ENCODE results near the gene NRXN3.

The NRXN3 gene

GRCh38 chr14:79658221-79658620 is 1488.0 kb downstream of the NRXN3 start:
- no peaks in the 10 kb centered on the region for H3K4me1 ChIP-seq (ENCODE audit: control insufficient read depth, insufficient read depth, low read length, poor library complexity, severe bottlenecking)
- no peaks in the 10 kb centered on the region for H3K9me3 ChIP-seq (ENCODE audit: control insufficient read depth, low read length)
- no peaks in the 10 kb centered on the region for H3K27me3 ChIP-seq (replicated peaks; ENCODE audit: control insufficient read depth, insufficient read depth, low read length, poor library complexity, severe bottlenecking)
- DNase-seq = no peak
- H3K4me3 ChIP-seq (ENCODE audit: insufficient read depth, low read depth, low read length, poor library complexity, severe bottlenecking) = no peak overlapping the region
- no peaks in the 10 kb centered on the region for H3K36me3 ChIP-seq (ENCODE audit: control insufficient read depth, insufficient read depth, low read length)
- no peak overlapping the region for H3K27ac ChIP-seq (ENCODE audit: insufficient read depth, low read length, poor library complexity, severe bottlenecking)

- H3K4me1 ChIP-seq (ENCODE audit: control insufficient read depth, insufficient read depth, low read length, poor library complexity, severe bottlenecking) = no peaks in the 10 kb centered on the region
- H3K9me3 ChIP-seq (ENCODE audit: control insufficient read depth, low read length) = no peaks in the 10 kb centered on the region
- no peaks in the 10 kb centered on the region for H3K27me3 ChIP-seq (replicated peaks; ENCODE audit: control insufficient read depth, insufficient read depth, low read length, poor library complexity, severe bottlenecking)
- no peak overlapping the region for H3K27ac ChIP-seq (ENCODE audit: insufficient read depth, low read length, poor library complexity, severe bottlenecking)
- H3K36me3 ChIP-seq (ENCODE audit: control insufficient read depth, insufficient read depth, low read length) = no peaks in the 10 kb centered on the region
- no peak for DNase-seq
- H3K4me3 ChIP-seq (ENCODE audit: insufficient read depth, low read depth, low read length, poor library complexity, severe bottlenecking) = no peak overlapping the region
These were observed 1488.6 kb downstream of the NRXN3 start for GRCh38 chr14:79658769-79659168.

- Histone ChIP-seq H3K9me3 (ENCODE audit: control insufficient read depth, low read length) (no peaks in the 10 kb centered on the region), H3K36me3 (ENCODE audit: control insufficient read depth, insufficient read depth, low read length) (no peaks in the 10 kb centered on the region), H3K4me1 (ENCODE audit: control insufficient read depth, insufficient read depth, low read length, poor library complexity, severe bottlenecking) (no peaks in the 10 kb centered on the region), H3K27me3 (replicated peaks; ENCODE audit: control insufficient read depth, insufficient read depth, low read length, poor library complexity, severe bottlenecking) (no peaks in the 10 kb centered on the region), H3K4me3 (ENCODE audit: insufficient read depth, low read depth, low read length, poor library complexity, severe bottlenecking) (no peak overlapping the region), H3K27ac (ENCODE audit: insufficient read depth, low read length, poor library complexity, severe bottlenecking) (no peak overlapping the region)
- DNase-seq = no peak
These were observed 1490.1 kb downstream of the NRXN3 start for GRCh38 chr14:79660053-79660939.

- no peak overlapping the region for H3K4me3 ChIP-seq (ENCODE audit: insufficient read depth, low read depth, low read length, poor library complexity, severe bottlenecking)
- H3K27me3 ChIP-seq (replicated peaks; ENCODE audit: control insufficient read depth, insufficient read depth, low read length, poor library complexity, severe bottlenecking) = no peaks in the 10 kb centered on the region
- no peaks in the 10 kb centered on the region for H3K4me1 ChIP-seq (ENCODE audit: control insufficient read depth, insufficient read depth, low read length, poor library complexity, severe bottlenecking)
- H3K36me3 ChIP-seq (ENCODE audit: control insufficient read depth, insufficient read depth, low read length) = no peaks in the 10 kb centered on the region
- H3K9me3 ChIP-seq (ENCODE audit: control insufficient read depth, low read length) = no peaks in the 10 kb centered on the region
- DNase-seq = no peak
- no peak overlapping the region for H3K27ac ChIP-seq (ENCODE audit: insufficient read depth, low read length, poor library complexity, severe bottlenecking)
These were observed 1491.6 kb downstream of the NRXN3 start for GRCh38 chr14:79661752-79662151.

GRCh38 chr14:79663453-79663852 is 1493.3 kb downstream of the NRXN3 start:
- H3K27me3 ChIP-seq (replicated peaks; ENCODE audit: control insufficient read depth, insufficient read depth, low read length, poor library complexity, severe bottlenecking) = no peaks in the 10 kb centered on the region
- no peak for DNase-seq
- no peak overlapping the region for H3K4me3 ChIP-seq (ENCODE audit: insufficient read depth, low read depth, low read length, poor library complexity, severe bottlenecking)
- H3K36me3 ChIP-seq (ENCODE audit: control insufficient read depth, insufficient read depth, low read length) = no peaks in the 10 kb centered on the region
- no peaks in the 10 kb centered on the region for H3K4me1 ChIP-seq (ENCODE audit: control insufficient read depth, insufficient read depth, low read length, poor library complexity, severe bottlenecking)
- H3K9me3 ChIP-seq (ENCODE audit: control insufficient read depth, low read length) = no peaks in the 10 kb centered on the region
- no peak overlapping the region for H3K27ac ChIP-seq (ENCODE audit: insufficient read depth, low read length, poor library complexity, severe bottlenecking)

GRCh38 chr14:79665556-79665955 is 1495.4 kb downstream of the NRXN3 start:
- DNase-seq = no peak
- Histone ChIP-seq H3K27me3 (replicated peaks; ENCODE audit: control insufficient read depth, insufficient read depth, low read length, poor library complexity, severe bottlenecking) (no peaks in the 10 kb centered on the region), H3K9me3 (ENCODE audit: control insufficient read depth, low read length) (no peaks in the 10 kb centered on the region)

GRCh38 chr14:79668951-79669350 is 1498.8 kb downstream of the NRXN3 start:
- no peaks in the 10 kb centered on the region for H3K9me3 ChIP-seq (ENCODE audit: control insufficient read depth, low read length)
- no peaks in the 10 kb centered on the region for H3K36me3 ChIP-seq (ENCODE audit: control insufficient read depth, insufficient read depth, low read length)
- no peak for DNase-seq
- no peaks in the 10 kb centered on the region for H3K27me3 ChIP-seq (replicated peaks; ENCODE audit: control insufficient read depth, insufficient read depth, low read length, poor library complexity, severe bottlenecking)
- H3K4me1 ChIP-seq (ENCODE audit: control insufficient read depth, insufficient read depth, low read length, poor library complexity, severe bottlenecking) = no peaks in the 10 kb centered on the region
- H3K4me3 ChIP-seq (ENCODE audit: insufficient read depth, low read depth, low read length, poor library complexity, severe bottlenecking) = no peak overlapping the region
- no peak overlapping the region for H3K27ac ChIP-seq (ENCODE audit: insufficient read depth, low read length, poor library complexity, severe bottlenecking)

More at GRCh38 chr14:79665556-79665955, 1495.4 kb downstream of the NRXN3 start:
- Histone ChIP-seq H3K4me1 (ENCODE audit: control insufficient read depth, insufficient read depth, low read length, poor library complexity, severe bottlenecking) (no peaks in the 10 kb centered on the region), H3K36me3 (ENCODE audit: control insufficient read depth, insufficient read depth, low read length) (no peaks in the 10 kb centered on the region), H3K4me3 (ENCODE audit: insufficient read depth, low read depth, low read length, poor library complexity, severe bottlenecking) (no peak overlapping the region), H3K27ac (ENCODE audit: insufficient read depth, low read length, poor library complexity, severe bottlenecking) (no peak overlapping the region)

GRCh38 chr14:79670811-79671210 is 1500.6 kb downstream of the NRXN3 start:
- Histone ChIP-seq H3K27me3 (replicated peaks; ENCODE audit: control insufficient read depth, insufficient read depth, low read length, poor library complexity, severe bottlenecking) (no peaks in the 10 kb centered on the region), H3K36me3 (ENCODE audit: control insufficient read depth, insufficient read depth, low read length) (no peaks in the 10 kb centered on the region), H3K9me3 (ENCODE audit: control insufficient read depth, low read length) (no peaks in the 10 kb centered on the region), H3K4me3 (ENCODE audit: insufficient read depth, low read depth, low read length, poor library complexity, severe bottlenecking) (no peak overlapping the region), H3K4me1 (ENCODE audit: control insufficient read depth, insufficient read depth, low read length, poor library complexity, severe bottlenecking) (no peaks in the 10 kb centered on the region), H3K27ac (ENCODE audit: insufficient read depth, low read length, poor library complexity, severe bottlenecking) (no peak overlapping the region)
- DNase-seq = no peak

- no peak overlapping the region for H3K27ac ChIP-seq (ENCODE audit: insufficient read depth, low read length, poor library complexity, severe bottlenecking)
- no peaks in the 10 kb centered on the region for H3K36me3 ChIP-seq (ENCODE audit: control insufficient read depth, insufficient read depth, low read length)
- H3K27me3 ChIP-seq (replicated peaks; ENCODE audit: control insufficient read depth, insufficient read depth, low read length, poor library complexity, severe bottlenecking) = no peaks in the 10 kb centered on the region
- no peaks in the 10 kb centered on the region for H3K4me1 ChIP-seq (ENCODE audit: control insufficient read depth, insufficient read depth, low read length, poor library complexity, severe bottlenecking)
- DNase-seq = no peak
- no peaks in the 10 kb centered on the region for H3K9me3 ChIP-seq (ENCODE audit: control insufficient read depth, low read length)
- H3K4me3 ChIP-seq (ENCODE audit: insufficient read depth, low read depth, low read length, poor library complexity, severe bottlenecking) = no peak overlapping the region
These were observed 1509.9 kb downstream of the NRXN3 start for GRCh38 chr14:79680087-79680486.

GRCh38 chr14:79686196-79686595 is 1516.0 kb downstream of the NRXN3 start:
- Histone ChIP-seq H3K4me1 (ENCODE audit: control insufficient read depth, insufficient read depth, low read length, poor library complexity, severe bottlenecking) (no peaks in the 10 kb centered on the region), H3K36me3 (ENCODE audit: control insufficient read depth, insufficient read depth, low read length) (no peaks in the 10 kb centered on the region), H3K27ac (ENCODE audit: insufficient read depth, low read length, poor library complexity, severe bottlenecking) (no peak overlapping the region), H3K27me3 (replicated peaks; ENCODE audit: control insufficient read depth, insufficient read depth, low read length, poor library complexity, severe bottlenecking) (no peaks in the 10 kb centered on the region), H3K4me3 (ENCODE audit: insufficient read depth, low read depth, low read length, poor library complexity, severe bottlenecking) (no peak overlapping the region), H3K9me3 (ENCODE audit: control insufficient read depth, low read length) (no peaks in the 10 kb centered on the region)
- DNase-seq = no peak

Measured in effector memory CD4-positive, alpha-beta T cell (primary cell).